Thymus (tissue), 11 donors: ENCODE data around the gene HIPK2. TPM values are rescaled to one million over a fixed set of nuclear protein-coding genes. Genes with fewer than 3 reads are reported as not detected.

Experiments
- DNase-seq, 9 donors: peaks; one replicate each; pipeline ENCODE4 v3.0.0-alpha.2; 2013; ENCODE audit warnings: low spot score in 9 of 9, low read depth in 6 of 9, missing footprints in 1 of 9
- H3K27ac ChIP-seq, 2 donors: one replicate each; pipeline ENCODE4 v1.5.1; 2013; ENCODE audit warnings: control low read depth in 1 of 2, low read depth in 1 of 2, low read length in 1 of 2, mild to moderate bottlenecking in 1 of 2, moderate library complexity in 1 of 2
- H3K27me3 ChIP-seq, 2 donors: one replicate each; pipeline ENCODE4 v1.5.1; 2013; ENCODE audit warnings: low read length in 1 of 2; ENCODE audit not compliant: control insufficient read depth in 2 of 2, insufficient read depth in 1 of 2
- H3K36me3 ChIP-seq, 2 donors: one replicate each; pipeline ENCODE4 v1.5.1; 2013; ENCODE audit warnings: low read length in 1 of 2, mild to moderate bottlenecking in 1 of 2, moderate library complexity in 1 of 2; ENCODE audit not compliant: control insufficient read depth in 2 of 2, insufficient read depth in 2 of 2
- H3K4me1 ChIP-seq, 2 donors: one replicate each; pipeline ENCODE4 v1.5.1; 2013; ENCODE audit warnings: low read length in 2 of 2; ENCODE audit not compliant: control insufficient read depth in 2 of 2, insufficient read depth in 2 of 2
- H3K4me3 ChIP-seq, 2 donors: one replicate each; pipeline ENCODE4 v1.5.1; 2013; ENCODE audit warnings: low read length in 2 of 2, control low read depth in 1 of 2, mild to moderate bottlenecking in 1 of 2
- H3K9me3 ChIP-seq, 2 donors: one replicate each; pipeline ENCODE4 v1.5.1; 2013; ENCODE audit warnings: low read length in 1 of 2, mild to moderate bottlenecking in 1 of 2; ENCODE audit not compliant: control insufficient read depth in 2 of 2, insufficient read depth in 1 of 2
- WGBS: extraction: QIAGEN DNeasy Blood & Tissue Kit; methylation state at CpG from one replicate; pipeline ENCODE4 v1.1.7; 2013; 5-methylcytosine and 5-hydroxymethylcytosine counted together
- polyA plus RNA-seq: library from polyadenylated mRNA; stranded (reverse); fragments of 200-250 nt; gene quantifications from one replicate; pipeline ENCODE4 v1.2.3, GENCODE V29; 2013
- total RNA-seq: library from RNA; stranded (reverse); fragments of 120-200 nt; gene quantifications from one replicate; pipeline ENCODE4 v1.2.4, GENCODE V29; 2013
- donor health status: healthy.

The HIPK2 gene
- total and polyA plus RNA-seq, 2 donors = 3.4 to 5.8 TPM

GRCh38 chr7:139767561-139767982 is 10.2 kb downstream of the HIPK2 start:
- peak overlapping the region; percentile 89 to 93 for H3K27ac ChIP-seq
- peaks cover 0 to 21% of the 10 kb centered on the region in 2 donors for H3K36me3 ChIP-seq
- DNase-seq = peak in 4 of 9 donors; percentile 34 to 76 (median 50)
- peaks cover 29 to 47% of the 10 kb centered on the region in 2 donors for H3K4me1 ChIP-seq
- no peaks in the 10 kb centered on the region for H3K9me3 ChIP-seq
- no peak overlapping the region for H3K4me3 ChIP-seq
- no peaks in the 10 kb centered on the region for H3K27me3 ChIP-seq

GRCh38 chr7:139765143-139765542 is 12.7 kb downstream of the HIPK2 start:
- Histone ChIP-seq H3K36me3 (peaks cover 0 to 15% of the 10 kb centered on the region in 2 donors), H3K4me3 (no peak overlapping the region), H3K27ac (no peak overlapping the region), H3K9me3 (no peaks in the 10 kb centered on the region), H3K4me1 (peaks cover 29 to 48% of the 10 kb centered on the region in 2 donors), H3K27me3 (no peaks in the 10 kb centered on the region)
- DNase-seq = no peak
- 70% methylated on average over 2 of the region's 2 CpGs for WGBS

- Histone ChIP-seq H3K27ac (no peak overlapping the region), H3K27me3 (no peaks in the 10 kb centered on the region), H3K4me1 (peaks cover 20 to 32% of the 10 kb centered on the region in 2 donors), H3K36me3 (peaks cover 0 to 6% of the 10 kb centered on the region in 2 donors), H3K4me3 (no peak overlapping the region), H3K9me3 (no peaks in the 10 kb centered on the region)
- no peak for DNase-seq
- 91% methylated on average over 10 of the region's 10 CpGs for WGBS
These were observed 14.5 kb downstream of the HIPK2 start for GRCh38 chr7:139763330-139763729.

GRCh38 chr7:139762886-139763285 is 14.9 kb downstream of the HIPK2 start:
- Histone ChIP-seq H3K4me3 (no peak overlapping the region), H3K36me3 (peaks cover 0 to 6% of the 10 kb centered on the region in 2 donors), H3K4me1 (peaks cover 15 to 27% of the 10 kb centered on the region in 2 donors), H3K27ac (no peak overlapping the region), H3K9me3 (no peaks in the 10 kb centered on the region), H3K27me3 (no peaks in the 10 kb centered on the region)
- no peak for DNase-seq
- over 99% methylated on average over 2 of the region's 2 CpGs for WGBS

GRCh38 chr7:139758388-139758787 is 19.4 kb downstream of the HIPK2 start:
- Histone ChIP-seq H3K27ac (no peak overlapping the region), H3K27me3 (no peaks in the 10 kb centered on the region), H3K4me1 (peaks cover 0 to 25% of the 10 kb centered on the region in 2 donors), H3K36me3 (peaks cover 3 to 9% of the 10 kb centered on the region in 2 donors), H3K4me3 (no peak overlapping the region), H3K9me3 (no peaks in the 10 kb centered on the region)
- DNase-seq = no peak
- WGBS = 93% methylated on average over 8 of the region's 8 CpGs

GRCh38 chr7:139757968-139758367 is 19.8 kb downstream of the HIPK2 start:
- H3K27ac ChIP-seq = no peak overlapping the region
- DNase-seq = no peak
- peaks cover 3 to 9% of the 10 kb centered on the region in 2 donors for H3K36me3 ChIP-seq
- H3K4me3 ChIP-seq = no peak overlapping the region
- H3K27me3 ChIP-seq = no peaks in the 10 kb centered on the region
- H3K4me1 ChIP-seq = peaks cover 3 to 24% of the 10 kb centered on the region in 2 donors
- 98% methylated on average over 2 of the region's 2 CpGs for WGBS
- no peaks in the 10 kb centered on the region for H3K9me3 ChIP-seq

GRCh38 chr7:139753693-139754111 is 24.1 kb downstream of the HIPK2 start:
- peaks cover 7 to 51% of the 10 kb centered on the region in 2 donors for H3K4me1 ChIP-seq
- no peaks in the 10 kb centered on the region for H3K27me3 ChIP-seq
- H3K4me3 ChIP-seq = no peak overlapping the region
- no peak overlapping the region for H3K27ac ChIP-seq
- H3K36me3 ChIP-seq = peaks cover 3% of the 10 kb centered on the region in 2 donors
- 96% methylated on average over 11 of the region's 11 CpGs for WGBS
- no peaks in the 10 kb centered on the region for H3K9me3 ChIP-seq
- DNase-seq = no peak

- no peak for DNase-seq
- peaks cover 12 to 56% of the 10 kb centered on the region in 2 donors for H3K4me1 ChIP-seq
- H3K27me3 ChIP-seq = no peaks in the 10 kb centered on the region
- H3K9me3 ChIP-seq = no peaks in the 10 kb centered on the region
- 94% methylated on average over 7 of the region's 7 CpGs for WGBS
- no peak overlapping the region for H3K4me3 ChIP-seq
- H3K36me3 ChIP-seq = peaks cover 3% of the 10 kb centered on the region in 2 donors
- no peak overlapping the region for H3K27ac ChIP-seq
These were observed 24.6 kb downstream of the HIPK2 start for GRCh38 chr7:139753081-139753692.

GRCh38 chr7:139752604-139753003 is 25.2 kb downstream of the HIPK2 start:
- no peaks in the 10 kb centered on the region for H3K9me3 ChIP-seq
- peaks cover 3% of the 10 kb centered on the region in 2 donors for H3K36me3 ChIP-seq
- H3K27me3 ChIP-seq = no peaks in the 10 kb centered on the region
- no peak for DNase-seq
- peaks cover 18 to 62% of the 10 kb centered on the region in 2 donors for H3K4me1 ChIP-seq
- H3K27ac ChIP-seq = no peak overlapping the region
- 93% methylated on average over 5 of the region's 5 CpGs for WGBS
- H3K4me3 ChIP-seq = no peak overlapping the region
